H1 (cell line): ENCODE results near the gene IQCN. TPM values are rescaled to one million over a fixed set of nuclear protein-coding genes. Genes with fewer than 3 reads are reported as not detected.

ENCODE experiments used
- ASH2L ChIP-seq: fragments of 200-600, 300-600 bp; sonication (generic); IDR thresholded peaks from one replicate; pipeline ENCODE4 v1.7.1; 2017; ENCODE audit warnings: low read length
- BRCA1 ChIP-seq: IDR thresholded peaks from 2 replicates; pipeline ENCODE4 v1.6.1; 2012; ENCODE audit warnings: low read depth, low read length, improper control_type of control experiment
- CHD2 ChIP-seq: IDR thresholded peaks from 2 replicates; pipeline ENCODE4 v1.6.1; 2012; ENCODE audit warnings: low read length, improper control_type of control experiment
- EP300 ChIP-seq, 2 experiments: IDR thresholded peaks; 1 replicate in 1 of 2; 2 replicates in 1 of 2; pipeline ENCODE4 v1.6.1; 2011 to 2012; ENCODE audit warnings: low read depth in 2 of 2, low read length in 2 of 2, mild to moderate bottlenecking in 2 of 2, borderline replicate concordance in 1 of 2, inconsistent platforms in 1 of 2, moderate library complexity in 1 of 2
- HDAC2 ChIP-seq, 2 experiments: fragments of 300-600 bp in 1 of 2; sonication (generic) in 1 of 2; IDR thresholded peaks; 2 replicates each; pipeline ENCODE4 v1.6.1; 2011 to 2012; ENCODE audit warnings: low read depth in 2 of 2, low read length in 2 of 2, mild to moderate bottlenecking in 2 of 2, moderate library complexity in 2 of 2, borderline replicate concordance in 1 of 2, inconsistent platforms in 1 of 2
- KDM5A ChIP-seq: fragments of 200-600 bp; IDR thresholded peaks from 2 replicates; pipeline ENCODE4 v1.7.1; 2012; ENCODE audit warnings: mild to moderate bottlenecking, low read length, inconsistent platforms, mixed read lengths
- MAX ChIP-seq: IDR thresholded peaks from 2 replicates; pipeline ENCODE4 v1.6.1; 2012; ENCODE audit warnings: inconsistent platforms
- RBBP5 ChIP-seq: IDR thresholded peaks from 2 replicates; pipeline ENCODE4 v1.7.1; 2012; ENCODE audit warnings: low read depth, mild to moderate bottlenecking, inconsistent platforms, low read length, moderate library complexity, borderline replicate concordance
- RFX5 ChIP-seq: IDR thresholded peaks from 2 replicates; pipeline ENCODE4 v1.6.1; 2011; ENCODE audit warnings: low read depth, low read length, improper control_type of control experiment, borderline replicate concordance
- RXRA ChIP-seq: IDR thresholded peaks from 2 replicates; pipeline ENCODE4 v1.6.1; 2011; ENCODE audit warnings: low read depth, mild to moderate bottlenecking, low read length, moderate library complexity; ENCODE audit not compliant: insufficient read depth
- SAP30 ChIP-seq: fragments of 300-600 bp; sonication (generic); IDR thresholded peaks from 2 replicates; pipeline ENCODE4 v1.7.1; 2012; ENCODE audit warnings: low read length, moderate library complexity, mild to moderate bottlenecking, inconsistent platforms; ENCODE audit not compliant: insufficient read depth, insufficient replicate concordance
- TEAD4 ChIP-seq: IDR thresholded peaks from 2 replicates; pipeline ENCODE4 v1.6.1; 2012; ENCODE audit warnings: low read depth, low read length, inconsistent platforms, mixed read lengths
- YY1 ChIP-seq: IDR thresholded peaks from 2 replicates; pipeline ENCODE4 v1.6.1; 2011; ENCODE audit warnings: low read depth, mild to moderate bottlenecking, low read length
- polyA plus RNA-seq, 7 experiments: library from polyadenylated mRNA; depleted of rRNA in 3 of 7; stranded (reverse) in 5 of 7; unstranded in 2 of 7; fragments of >200 nt in 5 of 7; fragments of 200-250 nt in 2 of 7; gene quantifications; 1 replicate in 5 of 7; 2 replicates in 1 of 7; 4 replicates in 1 of 7; pipeline versions ENCODE4 v1.2.1 to v1.2.3, GENCODE V29; 2011 to 2013; ENCODE audit warnings: missing spikeins in 2 of 7, mixed read lengths in 2 of 7
- total RNA-seq: library from RNA; stranded (reverse); fragmentation: NEBNext Ultra II Directional; extraction: Animal tissue kit (Norgen Biotek cat#: 25700); gene quantifications from 2 replicates; pipeline ENCODE4 v1.2.1, GENCODE V29; 2021

IQCN gene
- total and polyA plus RNA-seq, 2 of the 8 experiments (the other 6 are each of a cell fraction or from before 2014, with no cell fraction given), result 0.36 to 1.0 TPM

- TF ChIP-seq RFX5 (0 out of 2 replicates have a peak, but pooled peaks have one; percentile 20), SAP30 (no peak), EP300 (IDR thresholded peaks at IDR 0.05; ENCODE audit: borderline replicate concordance in 1 of 2, low read depth in 2 of 2, low read length in 2 of 2) (no peak), RBBP5 (peak; percentile 64; the same call in 1 of the 2 replicates), HDAC2 (IDR thresholded peaks at IDR 0.05; ENCODE audit: borderline replicate concordance in 1 of 2, low read depth in 2 of 2, low read length in 2 of 2) (peak in 1 of 2 experiments; percentile 75; a peak in 2 of 4 replicates), ASH2L (no peak), RXRA (no peak), TEAD4 (no peak), KDM5A (no peak), BRCA1 (no peak), YY1 (no peak), CHD2 (peak; percentile 58), MAX (no peak)
Observed at GRCh38 chr19:18223860-18224524, 50.3 kb downstream of the IQCN start (continued).
